ENCODE results near the gene GUCY1B1. TPM values are rescaled to one million over a fixed set of nuclear protein-coding genes. Genes with fewer than 3 reads are reported as not detected.

The GUCY1B1 gene
- polyA plus RNA-seq, 1 donor, result 13.5 TPM

DNA sequence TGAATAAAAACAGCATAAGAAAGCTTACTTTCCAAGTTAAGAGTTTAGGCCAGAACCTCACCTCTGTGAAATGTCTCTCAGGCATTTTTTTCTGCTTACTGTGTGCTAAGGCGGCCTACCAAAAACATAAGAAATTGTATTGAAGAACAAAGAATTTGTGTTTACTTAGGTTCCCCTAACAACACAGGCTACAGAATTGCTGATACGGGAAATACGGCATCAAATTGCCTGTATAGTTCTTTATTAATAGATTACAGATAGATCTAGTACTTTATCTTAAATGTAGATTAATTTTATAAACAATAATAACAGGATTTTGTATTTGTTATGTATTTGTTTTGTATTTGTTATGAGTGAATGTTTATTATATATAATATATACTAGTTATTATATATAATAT lies 94.4 kb downstream of the GUCY1B1 start:
- H3K9me3 ChIP-seq (ENCODE audit: control insufficient read depth, low read depth, low read length), result no peaks in the 10 kb centered on the region
- 100% methylated on average over 1 of the region's 3 CpGs for WGBS (ENCODE audit: insufficient coverage, low lambda C conversion rate)
- H3K4me3 ChIP-seq (ENCODE audit: low read length), result no peak overlapping the region
- no peak overlapping the region for H3K27ac ChIP-seq (ENCODE audit: low read length)
- no peaks in the 10 kb centered on the region for H3K4me1 ChIP-seq (ENCODE audit: control insufficient read depth, insufficient read depth, low read length)
- DNase-seq, result no peak
- H3K27me3 ChIP-seq (ENCODE audit: control insufficient read depth, insufficient read depth, low read length), result no peaks in the 10 kb centered on the region
- H3K36me3 ChIP-seq (ENCODE audit: control insufficient read depth, insufficient read depth, low read length), result no peaks in the 10 kb centered on the region

DNA sequence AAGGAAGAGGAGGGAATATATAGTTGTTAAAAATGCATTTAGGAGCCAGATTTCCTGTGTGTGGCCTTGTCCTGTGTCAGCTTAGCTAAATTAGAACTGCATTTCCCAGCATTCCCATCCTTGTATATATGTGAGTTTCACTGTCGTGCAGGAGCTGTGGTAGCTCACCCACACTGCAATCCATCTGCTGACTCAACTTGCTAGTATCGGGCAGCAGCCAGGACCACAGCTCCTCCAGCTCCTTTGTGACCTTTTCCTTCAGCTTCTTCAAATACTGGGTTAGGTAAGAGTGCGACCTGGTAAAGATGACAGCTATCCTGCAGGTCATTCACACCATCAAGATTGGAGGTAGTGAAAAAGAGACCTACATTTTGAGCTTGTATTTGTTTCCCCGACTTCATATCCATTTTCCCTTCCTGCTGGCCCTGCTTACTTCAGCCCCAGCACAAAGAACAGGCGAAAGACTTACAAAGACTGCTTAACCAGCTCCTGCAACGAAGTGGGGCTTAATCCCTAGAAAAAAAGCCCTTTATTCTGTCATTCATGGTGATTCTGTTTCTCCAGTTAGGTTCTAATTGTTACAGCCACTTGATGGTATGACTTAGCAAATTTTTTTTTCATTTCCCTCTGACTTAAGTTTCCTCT lies 95.9 kb downstream of the GUCY1B1 start:
- WGBS (ENCODE audit: insufficient coverage, low lambda C conversion rate), result no CpG with 5 or more reads among the region's 6 CpGs
- no peaks in the 10 kb centered on the region for H3K9me3 ChIP-seq (ENCODE audit: control insufficient read depth, low read depth, low read length)
- DNase-seq, result no peak
- H3K4me1 ChIP-seq (ENCODE audit: control insufficient read depth, insufficient read depth, low read length), result no peaks in the 10 kb centered on the region
- no peak overlapping the region for H3K27ac ChIP-seq (ENCODE audit: low read length)
- no peaks in the 10 kb centered on the region for H3K27me3 ChIP-seq (ENCODE audit: control insufficient read depth, insufficient read depth, low read length)
- no peaks in the 10 kb centered on the region for H3K36me3 ChIP-seq (ENCODE audit: control insufficient read depth, insufficient read depth, low read length)
- no peak overlapping the region for H3K4me3 ChIP-seq (ENCODE audit: low read length)

DNA sequence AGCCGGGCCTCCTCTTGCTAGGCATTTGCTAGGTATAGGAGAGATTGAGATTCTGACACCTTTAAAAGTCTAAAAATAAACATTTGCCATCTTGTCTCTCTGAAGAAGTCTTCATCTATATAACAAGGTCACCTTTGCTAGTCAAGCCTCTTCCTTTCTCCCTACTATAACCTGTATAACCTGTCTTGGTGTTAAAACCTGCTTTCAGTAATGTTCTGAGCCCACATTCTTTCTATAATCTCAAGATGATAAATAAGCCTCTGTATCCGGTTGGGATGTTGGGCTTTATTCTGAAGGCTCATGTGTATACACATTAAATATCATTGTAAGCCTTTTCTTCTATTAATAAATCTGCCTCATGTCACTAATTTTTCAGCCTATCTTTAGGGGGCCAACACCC lies 97.1 kb downstream of the GUCY1B1 start:
- WGBS (ENCODE audit: insufficient coverage, low lambda C conversion rate), result 83% methylated on average over 1 of the region's 2 CpGs

More for the DNA sequence above, 97.1 kb downstream of the GUCY1B1 start:
- no peaks in the 10 kb centered on the region for H3K4me1 ChIP-seq (ENCODE audit: control insufficient read depth, insufficient read depth, low read length)
- no peaks in the 10 kb centered on the region for H3K9me3 ChIP-seq (ENCODE audit: control insufficient read depth, low read depth, low read length)
- no peak overlapping the region for H3K27ac ChIP-seq (ENCODE audit: low read length)
- no peak overlapping the region for H3K4me3 ChIP-seq (ENCODE audit: low read length)
- no peaks in the 10 kb centered on the region for H3K27me3 ChIP-seq (ENCODE audit: control insufficient read depth, insufficient read depth, low read length)
- DNase-seq, result no peak
- no peaks in the 10 kb centered on the region for H3K36me3 ChIP-seq (ENCODE audit: control insufficient read depth, insufficient read depth, low read length)

Other genes with a start within 250 kb of the GUCY1B1 start
- gene GUCY1A1, start 92.2 kb upstream of the GUCY1B1 start, polyA plus RNA-seq, result 25.3 TPM
- gene ASIC5, start 107.3 kb downstream of the GUCY1B1 start, polyA plus RNA-seq, result 4.0 TPM
- gene TDO2, start 144.7 kb downstream of the GUCY1B1 start, polyA plus RNA-seq, result 7.5 TPM
- gene CTSO, start 194.8 kb downstream of the GUCY1B1 start, polyA plus RNA-seq, result 40.3 TPM

Measured in large intestine (tissue), 3 donors.